HepG2 (cell line): Measurements from ENCODE around the gene LAPTM4A. TPM values are rescaled to one million over a fixed set of nuclear protein-coding genes. Genes with fewer than 3 reads are reported as not detected.

ENCODE experiments used
- AFF4 ChIP-seq: sonication (generic); formaldehyde crosslinking; IDR thresholded peaks from 2 replicates; pipeline ENCODE4 v1.4.0; 2020; ENCODE audit warnings: missing genetic modification reagents
- CREB3 ChIP-seq: sonication (generic); formaldehyde crosslinking; IDR thresholded peaks from 2 replicates; pipeline ENCODE4 v1.5.0; 2020; ENCODE audit warnings: missing genetic modification reagents
- FOXK2 ChIP-seq: fragments of 450-650 bp; IDR thresholded peaks from 2 replicates; pipeline ENCODE4 v1.6.1; 2016
- HDAC2 ChIP-seq: sonication (generic); formaldehyde crosslinking; IDR thresholded peaks from 2 replicates; pipeline ENCODE4 v1.4.0; 2020; ENCODE audit warnings: missing genetic modification reagents
- IRF1 ChIP-seq: sonication (generic); formaldehyde crosslinking; IDR thresholded peaks from 2 replicates; pipeline ENCODE4 v1.4.0; 2020; ENCODE audit warnings: low read depth, mild to moderate bottlenecking, missing genetic modification reagents
- KLF13 ChIP-seq: sonication (generic); formaldehyde crosslinking; IDR thresholded peaks from 2 replicates; pipeline ENCODE4 v1.4.0; 2020; ENCODE audit warnings: mild to moderate bottlenecking, missing genetic modification reagents
- NAIF1 ChIP-seq: sonication (generic); formaldehyde crosslinking; IDR thresholded peaks from 2 replicates; pipeline ENCODE4 v1.5.0; 2020; ENCODE audit warnings: mild to moderate bottlenecking, missing genetic modification reagents, borderline replicate concordance
- NFYB ChIP-seq: sonication (generic); formaldehyde crosslinking; IDR thresholded peaks from 2 replicates; pipeline ENCODE4 v1.4.0; 2020; ENCODE audit warnings: missing genetic modification reagents
- PBX2 ChIP-seq: IDR thresholded peaks from 2 replicates; pipeline ENCODE4 v1.6.1; 2016; ENCODE audit warnings: control low read depth
- RNF2 ChIP-seq: fragments of 450-650 bp; conservative IDR thresholded peaks from 2 replicates; pipeline ENCODE4 v1.6.1; 2016; ENCODE audit warnings: low read depth
- SMARCC2 ChIP-seq: fragments of 450-650 bp; IDR thresholded peaks from 2 replicates; pipeline ENCODE4 v1.6.1; 2017; ENCODE audit warnings: antibody characterized with exemption, mild to moderate bottlenecking
- SRSF1 ChIP-seq: fragments of 200-400 bp; formaldehyde crosslinking; optimal IDR thresholded peaks from 2 replicates; pipeline ENCODE3; 2017; ENCODE audit warnings: mild to moderate bottlenecking, low read depth, low read length, moderate library complexity
- TBX3 ChIP-seq: fragments of 450-650 bp; IDR thresholded peaks from 2 replicates; pipeline ENCODE4 v1.6.1; 2017; ENCODE audit warnings: antibody characterized with exemption, mild to moderate bottlenecking, inconsistent platforms, borderline replicate concordance
- TSC22D2 ChIP-seq: sonication (generic); formaldehyde crosslinking; IDR thresholded peaks from 2 replicates; pipeline ENCODE4 v1.5.1; 2020; ENCODE audit warnings: missing genetic modification reagents, mild to moderate bottlenecking, borderline replicate concordance
- ZFP37 ChIP-seq: sonication (generic); formaldehyde crosslinking; IDR thresholded peaks from 2 replicates; pipeline ENCODE4 v1.4.0; 2020; ENCODE audit warnings: missing genetic modification reagents, borderline replicate concordance
- ZNF142 ChIP-seq: sonication (generic); formaldehyde crosslinking; IDR thresholded peaks from 2 replicates; pipeline ENCODE4 v1.4.0; 2020; ENCODE audit warnings: missing genetic modification reagents
- ZNF264 ChIP-seq: sonication (generic); formaldehyde crosslinking; IDR thresholded peaks from 2 replicates; pipeline ENCODE4 v1.4.0; 2020; ENCODE audit warnings: missing genetic modification reagents
- ZSCAN31 ChIP-seq: sonication (generic); formaldehyde crosslinking; IDR thresholded peaks from 2 replicates; pipeline ENCODE4 v1.5.0; 2020; ENCODE audit warnings: low read depth, mild to moderate bottlenecking, missing genetic modification reagents
- polyA plus RNA-seq, 8 experiments: library from polyadenylated mRNA; depleted of rRNA in 3 of 8; stranded (reverse) in 7 of 8; unstranded in 1 of 8; fragments of >200 nt; fragmentation: Illumina TruSeq in 4 of 8; extraction: Trizol in 4 of 8; gene quantifications; 2 replicates each; pipeline versions ENCODE4 v1.2.1 to v1.2.3, GENCODE V29; 2011 to 2016; ENCODE audit warnings: low read depth in 4 of 8, missing spikeins in 1 of 8, mixed read lengths in 1 of 8; ENCODE audit not compliant: insufficient read depth in 1 of 8
- total RNA-seq, 5 experiments: library from RNA; depleted of rRNA; stranded (reverse); fragments of >200 nt; fragmentation: Illumina TruSeq; extraction: Trizol; gene quantifications; 2 replicates each; pipeline ENCODE4 v1.2.3, GENCODE V29; 2016; ENCODE audit warnings: low read depth in 1 of 5

LAPTM4A gene
- total and polyA plus RNA-seq, 2 of the 13 experiments (the other 11 are each of a cell fraction or from before 2014, with no cell fraction given) = 116 to 558 TPM

- peak; percentile 39; the same call in 1 of the 2 replicates for TF ChIP-seq HDAC2 (CRISPR knock-in tag)
- no peak for TF ChIP-seq NAIF1 (CRISPR knock-in tag)
- TF ChIP-seq TSC22D2 (CRISPR knock-in tag) = no peak
- TF ChIP-seq AFF4 (CRISPR knock-in tag) = no peak
- TF ChIP-seq SMARCC2 = no peak
- TF ChIP-seq ZFP37 = 0 out of 2 replicates have a peak, but pooled peaks have one; percentile 68
- no peak for TF ChIP-seq CREB3 (CRISPR knock-in tag)
- TF ChIP-seq KLF13 = no peak
- TF ChIP-seq NFYB (CRISPR knock-in tag) = no peak
- TF ChIP-seq IRF1 (CRISPR knock-in tag) = no peak
- no peak for TF ChIP-seq SRSF1
- no peak for TF ChIP-seq PBX2
- TF ChIP-seq ZNF264 (CRISPR knock-in tag) = no peak
- TF ChIP-seq TBX3 = no peak
- TF ChIP-seq FOXK2 = no peak
- TF ChIP-seq ZSCAN31 (CRISPR knock-in tag) = no peak; the same call in 1 of the 2 replicates
- no peak for TF ChIP-seq ZNF142 (CRISPR knock-in tag)
- no peak for TF ChIP-seq RNF2
Observed at GRCh38 chr2:20013126-20013849, 38.1 kb downstream of the LAPTM4A start (continued).
